AML-193 (cell line): ENCODE results near the gene ZNF503.
"Not testable (repeated sequence)": the region's sequence is repeated elsewhere in the genome, so short reads cannot be mapped to it uniquely, and the experiment has no call there.

ENCODE experiments used
- DNase-seq, 2 experiments: peaks; one replicate each; lab custom pipeline; 2025; lab: John Stamatoyannopoulos, UW

The ZNF503 gene

DNA sequence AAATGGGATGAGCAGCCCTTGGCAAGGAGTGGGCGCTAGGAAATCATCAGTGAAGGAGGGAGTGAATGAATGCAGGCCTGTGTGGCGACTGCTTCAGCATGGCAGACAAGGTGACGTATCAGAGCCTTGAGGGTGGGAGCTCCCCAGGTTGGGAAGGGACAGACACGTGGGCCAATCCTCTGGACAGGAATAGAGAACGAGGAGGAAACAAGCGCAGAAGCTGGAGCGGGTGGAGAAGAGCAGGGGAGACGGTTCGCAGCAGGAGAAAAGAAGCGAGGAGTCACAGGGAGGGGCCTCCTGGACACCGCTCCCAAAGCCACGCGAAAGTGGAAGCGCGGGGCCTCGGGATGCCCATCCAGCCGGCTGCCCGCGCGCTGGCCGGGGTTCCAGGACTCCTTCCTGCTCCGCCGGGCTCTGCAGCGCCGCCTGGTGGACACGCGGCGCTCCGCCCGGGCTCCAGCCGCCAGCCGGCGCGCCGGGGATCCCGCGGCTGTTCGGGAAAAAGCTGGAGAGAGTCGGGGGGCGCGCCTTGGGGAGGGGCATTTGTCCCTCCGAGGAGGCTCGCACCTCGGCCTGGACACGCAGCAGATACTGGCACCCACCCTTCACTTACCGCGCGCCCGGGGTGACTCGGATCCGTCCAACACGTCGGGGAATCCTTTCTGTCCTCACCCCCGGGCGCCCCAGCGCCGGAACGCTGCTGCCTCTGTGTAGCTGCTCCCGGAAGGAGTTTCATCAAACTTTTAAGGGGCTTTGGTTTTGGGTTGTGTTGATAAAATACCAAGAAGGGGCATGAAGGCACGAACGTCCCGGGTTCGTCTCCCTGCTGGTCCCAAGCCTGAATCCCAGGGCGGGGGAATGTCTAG, 6.3 kb downstream of the ZNF503 start:
- DNase-seq, result no peak

DNA sequence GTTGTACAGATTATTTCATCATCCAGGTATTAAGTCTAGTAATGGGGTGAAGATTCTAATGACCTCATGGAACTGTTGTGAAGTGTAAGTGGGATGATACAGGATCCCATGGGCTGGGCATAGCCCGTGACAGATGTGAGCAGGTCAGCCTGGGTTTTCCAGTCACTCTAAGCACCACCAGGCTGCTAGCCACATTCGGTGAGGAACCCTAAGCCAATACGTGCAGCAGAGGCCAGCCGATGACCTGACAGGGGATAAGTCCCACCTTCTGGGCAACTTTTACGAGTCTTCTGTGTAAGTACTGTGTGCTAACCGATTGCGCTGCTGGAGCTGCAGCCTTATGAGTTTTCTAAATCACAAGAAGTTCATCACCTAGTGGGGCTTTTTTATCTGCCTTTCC, 7.3 kb downstream of the ZNF503 start:
- no peak for DNase-seq

DNA sequence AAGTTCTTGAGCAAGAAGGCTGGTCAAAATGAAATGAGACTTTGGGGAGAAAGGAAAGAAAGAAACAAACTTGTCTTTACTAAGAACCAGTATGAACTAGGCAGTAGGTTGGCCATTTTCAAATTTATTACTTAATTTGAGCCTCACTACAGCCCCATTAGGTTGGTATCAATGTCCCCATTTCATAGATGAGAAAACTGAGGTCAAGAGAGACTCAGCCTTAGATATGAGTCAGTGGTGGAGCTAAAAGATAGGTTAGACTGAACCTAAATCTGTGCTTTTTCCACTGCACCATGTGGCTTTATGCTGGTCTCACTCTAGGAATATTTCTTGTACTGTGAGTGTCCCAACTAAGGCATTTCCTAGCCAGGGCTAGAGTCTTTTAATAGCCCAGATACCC, 8.8 kb downstream of the ZNF503 start:
- no peak for DNase-seq

DNA sequence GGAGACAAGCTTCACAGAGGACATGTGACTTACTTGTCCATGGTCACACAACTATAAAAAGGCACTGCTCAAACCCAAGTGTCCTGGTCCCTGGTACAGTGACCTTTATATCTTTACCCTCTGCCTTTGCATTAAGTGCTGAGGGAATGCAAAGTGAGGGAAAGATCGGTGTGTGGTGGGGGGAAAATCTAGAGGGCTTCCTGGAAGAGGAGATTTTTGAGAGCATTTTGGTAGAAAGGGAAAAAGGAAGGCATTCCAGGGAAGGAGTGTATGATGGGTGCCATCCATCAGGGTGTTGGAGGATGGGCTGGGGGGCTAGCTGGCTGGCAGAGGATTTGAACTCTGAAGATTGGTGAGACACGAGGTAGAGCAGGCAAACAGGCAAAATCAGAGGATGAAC, 9.3 kb downstream of the ZNF503 start:
- no peak for DNase-seq

DNA sequence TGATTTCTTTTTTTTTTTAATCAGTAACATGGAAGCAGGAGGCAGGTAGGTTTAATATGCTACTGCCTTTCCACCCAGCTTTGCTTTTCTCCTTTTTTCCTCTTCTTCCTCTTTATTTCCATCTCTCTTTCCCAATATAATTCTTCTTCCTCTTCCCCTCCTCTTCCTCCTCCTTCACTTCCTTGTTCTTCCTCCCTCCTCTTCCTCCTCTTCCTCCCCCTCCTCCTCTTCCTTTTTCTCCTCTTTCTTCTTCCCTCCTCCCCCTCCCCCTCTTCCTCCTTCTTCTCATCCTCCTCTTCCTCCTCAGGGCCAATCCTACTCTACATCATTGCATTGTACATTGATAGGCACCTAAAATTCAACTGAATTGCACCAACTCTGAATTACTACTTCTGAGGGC, 11.4 kb downstream of the ZNF503 start:
- no peak for DNase-seq

DNA sequence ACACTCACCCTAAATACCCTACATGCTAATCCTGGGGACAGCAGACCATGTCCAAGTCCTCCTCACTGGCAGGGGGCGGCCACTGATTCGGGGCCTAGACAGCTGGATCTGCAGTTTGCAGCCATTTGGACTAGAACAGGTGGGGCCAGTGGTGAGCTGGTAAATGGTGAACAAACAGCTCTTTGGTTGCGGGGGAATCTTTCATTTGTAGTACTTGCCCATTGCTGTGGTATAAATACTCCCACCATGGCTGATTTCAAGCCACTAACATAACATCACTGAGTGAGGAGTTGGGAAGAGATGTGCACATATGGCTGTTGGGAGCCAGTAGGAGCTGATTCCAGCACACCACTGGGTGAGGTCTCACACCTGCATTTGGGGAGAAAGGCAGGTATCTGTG, 13.5 kb downstream of the ZNF503 start:
- DNase-seq, result no peak

DNA sequence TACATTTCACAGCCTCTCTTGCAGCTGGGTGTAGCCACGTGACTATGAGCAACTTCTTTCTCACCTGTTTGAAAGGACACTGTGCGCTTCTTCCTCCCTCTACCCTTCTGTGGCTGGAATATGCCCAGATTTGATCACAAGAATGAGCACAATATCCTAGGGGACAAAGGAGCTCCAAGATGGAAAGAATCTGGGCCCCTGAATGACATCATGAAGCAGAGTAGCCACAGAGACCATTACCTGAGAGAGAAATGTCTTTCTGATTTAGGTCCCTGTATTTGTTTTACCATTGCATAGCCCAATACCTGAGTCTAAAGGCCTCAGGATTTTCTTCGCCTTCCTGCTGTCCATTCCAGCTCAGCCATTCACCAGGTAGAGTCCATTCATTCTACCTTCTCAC, 15.4 kb downstream of the ZNF503 start:
- DNase-seq, result no peak

DNA sequence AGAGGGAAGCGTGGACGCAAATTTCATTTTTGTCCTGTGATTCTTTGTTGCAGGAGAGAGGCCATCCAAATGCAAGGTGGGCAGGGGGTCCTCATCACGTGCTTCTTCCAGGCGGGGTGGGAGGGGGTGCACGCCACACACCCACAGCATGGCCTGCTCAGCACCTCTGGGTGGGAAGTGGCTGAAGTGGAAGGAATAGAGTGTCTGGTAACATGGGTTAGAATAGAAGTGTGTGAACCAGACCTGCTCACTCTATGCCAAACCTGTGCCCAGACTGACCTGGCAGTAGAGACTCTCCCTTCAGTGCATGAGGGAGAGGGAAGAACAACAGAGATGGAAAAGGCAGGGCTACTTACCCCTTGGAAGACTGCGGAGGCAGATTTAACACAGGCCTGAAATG, 21.7 kb downstream of the ZNF503 start:
- DNase-seq, result no peak

DNA sequence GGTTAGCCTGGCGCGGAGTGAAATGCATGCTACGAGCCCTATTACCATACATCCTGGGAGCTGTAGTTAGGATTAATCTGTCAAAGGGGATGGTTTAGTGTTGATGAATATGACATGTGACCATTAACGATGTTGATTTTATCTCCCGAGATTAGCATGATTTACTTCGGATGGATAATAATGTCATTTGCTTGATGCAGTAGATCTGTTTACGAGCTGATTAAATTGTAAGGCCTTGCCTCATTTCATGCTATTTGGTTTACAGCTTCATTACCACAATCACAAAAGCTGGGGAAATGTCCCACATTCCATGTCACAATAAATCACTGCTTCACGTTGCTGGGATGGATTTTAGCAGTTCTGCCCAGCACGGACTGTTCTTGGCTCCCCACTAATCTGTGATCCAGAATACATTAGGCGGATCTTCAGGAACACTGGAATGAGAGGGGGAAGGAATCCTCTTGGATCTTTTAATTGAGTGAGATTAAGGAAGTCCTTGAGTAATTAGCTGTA, 22.3 kb downstream of the ZNF503 start:
- DNase-seq, result no peak

DNA sequence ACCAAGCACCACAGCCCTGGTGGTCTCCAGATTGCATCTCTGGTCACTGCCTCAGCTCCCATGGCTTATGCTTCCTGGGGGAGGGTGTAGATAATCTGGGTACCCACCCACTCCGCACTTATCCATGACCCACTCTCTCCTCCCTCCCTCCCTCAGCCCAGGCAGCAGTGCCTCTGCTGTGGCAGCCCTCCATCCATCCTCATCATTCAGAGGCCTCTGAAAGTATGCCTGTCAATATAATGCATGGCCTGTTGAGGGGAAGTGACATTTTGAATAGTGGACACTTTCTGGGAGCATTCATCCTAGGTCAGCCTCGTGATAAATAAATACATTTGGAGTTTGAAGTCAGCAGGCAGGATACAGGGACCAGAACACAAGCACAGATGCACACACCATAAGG, 23.2 kb downstream of the ZNF503 start:
- no peak for DNase-seq

DNA sequence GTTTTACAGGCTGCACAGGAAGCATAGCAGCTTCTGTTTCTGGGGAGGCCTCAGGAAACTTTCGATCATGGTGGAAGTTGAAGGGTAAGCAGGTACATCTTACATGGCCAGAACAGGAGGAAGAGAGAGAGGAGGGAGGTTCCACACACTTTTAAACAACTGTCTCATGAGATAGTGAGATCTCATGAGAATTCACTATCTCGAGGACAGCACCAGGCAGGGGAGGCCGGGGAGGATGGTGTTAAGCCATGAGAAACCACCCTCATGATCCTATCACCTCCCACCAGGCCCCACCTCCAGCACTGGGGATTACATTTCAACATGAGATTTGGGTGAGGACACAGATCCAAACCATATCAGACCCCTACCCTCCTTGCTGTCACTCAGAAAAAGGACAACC, 23.7 kb downstream of the ZNF503 start:
- DNase-seq, result no peak

DNA sequence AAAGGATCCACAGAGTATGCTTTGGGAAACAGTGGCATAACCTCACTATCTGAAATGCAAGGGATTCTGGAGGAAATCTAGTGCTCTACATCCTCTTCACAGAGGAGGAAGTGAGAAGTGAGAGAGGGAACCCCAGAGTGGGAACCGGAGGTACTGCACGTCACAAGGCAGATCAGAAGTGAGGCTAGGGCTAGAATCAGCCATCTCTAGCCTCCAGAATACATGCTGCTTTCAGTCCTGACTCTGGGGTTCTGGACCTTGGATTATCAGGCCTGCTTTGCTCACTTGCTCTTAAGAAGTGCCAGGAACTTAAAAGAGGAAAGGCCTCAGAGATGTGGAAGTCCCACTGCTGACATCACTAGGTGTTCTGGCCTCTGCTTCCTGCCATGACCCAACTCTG, 25.7 kb downstream of the ZNF503 start:
- DNase-seq, result no peak

DNA sequence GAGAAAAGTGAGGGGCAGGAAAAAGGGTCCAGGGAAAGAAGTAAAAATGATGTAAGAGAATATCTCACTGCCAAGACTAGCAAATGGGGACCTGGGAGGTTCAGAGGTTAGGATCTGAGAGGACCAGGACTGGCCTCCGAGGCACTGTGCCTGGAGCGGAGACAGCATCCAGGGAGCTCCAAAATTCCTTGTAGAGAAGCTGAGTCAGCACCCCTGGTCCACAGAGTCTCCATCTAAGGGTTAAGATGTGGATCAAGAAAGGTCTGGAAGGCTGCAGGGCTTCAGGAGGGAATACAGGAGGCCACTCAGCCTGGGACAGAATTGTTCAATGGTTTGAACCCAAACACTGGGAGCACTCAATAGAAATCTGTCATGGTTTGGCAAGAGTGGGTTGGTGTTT, 30.6 kb downstream of the ZNF503 start:
- no peak for DNase-seq

DNA sequence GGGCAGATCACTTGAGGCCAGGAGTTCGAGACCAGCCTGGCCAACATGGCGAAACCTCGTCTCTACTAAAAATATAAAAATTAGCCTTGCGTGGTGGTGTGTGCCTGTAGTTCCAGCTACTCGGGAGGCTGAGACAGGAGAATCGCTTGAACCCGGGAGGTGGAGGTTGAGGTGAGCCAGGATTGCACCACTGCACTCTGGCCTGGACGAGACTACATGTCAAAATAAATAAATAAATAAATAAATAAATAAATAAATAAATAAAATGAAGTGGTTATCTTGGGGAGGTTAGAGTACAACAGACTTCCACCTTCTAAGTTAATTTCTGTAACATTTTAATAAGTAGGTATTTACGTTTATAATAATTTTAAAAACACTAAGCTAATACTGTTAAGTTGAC, 31.7 kb downstream of the ZNF503 start:
- DNase-seq, result not testable (repeated sequence)

DNA sequence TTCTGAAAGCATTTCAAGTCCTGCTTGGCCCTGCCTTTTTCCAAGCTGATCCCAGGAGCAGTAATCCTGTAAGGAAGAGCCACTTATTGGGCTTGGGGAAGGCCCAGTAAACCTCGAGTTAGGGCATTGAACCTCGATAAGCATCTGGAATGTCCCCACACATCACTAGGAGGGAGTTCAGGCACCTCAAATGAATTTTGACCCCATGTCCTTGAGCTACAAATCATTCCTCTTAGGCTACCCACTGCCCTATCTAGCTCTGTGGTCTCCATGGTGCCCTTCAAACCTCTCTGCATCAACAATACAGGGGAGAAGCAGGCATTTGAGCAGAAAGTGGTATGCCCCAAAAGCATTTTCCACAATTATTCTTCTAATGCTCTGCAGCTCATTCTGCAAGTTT, 33.7 kb downstream of the ZNF503 start:
- DNase-seq, result no peak

DNA sequence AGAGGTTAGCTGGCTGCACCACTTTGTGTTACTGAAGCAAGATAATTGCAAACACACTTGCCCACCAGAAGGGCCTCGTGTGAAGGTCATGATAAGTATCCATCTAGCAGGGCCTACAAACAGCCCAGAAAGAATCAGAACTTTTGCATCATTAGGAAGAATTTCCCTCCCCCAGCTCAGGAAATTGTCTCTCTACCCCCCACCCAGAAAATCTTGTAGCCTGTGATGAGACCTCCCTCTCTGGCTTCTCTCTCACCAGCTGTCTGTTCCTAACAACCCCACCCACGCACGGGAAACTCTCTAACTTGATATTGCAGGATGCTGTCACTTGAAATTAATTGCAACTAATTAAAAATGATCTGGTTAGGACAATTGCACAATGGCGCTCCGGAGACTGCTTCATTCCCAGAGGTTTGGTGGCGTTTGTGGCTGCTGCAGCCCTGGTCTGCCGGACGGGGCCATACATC, 34.5 kb downstream of the ZNF503 start:
- DNase-seq, result no peak

DNA sequence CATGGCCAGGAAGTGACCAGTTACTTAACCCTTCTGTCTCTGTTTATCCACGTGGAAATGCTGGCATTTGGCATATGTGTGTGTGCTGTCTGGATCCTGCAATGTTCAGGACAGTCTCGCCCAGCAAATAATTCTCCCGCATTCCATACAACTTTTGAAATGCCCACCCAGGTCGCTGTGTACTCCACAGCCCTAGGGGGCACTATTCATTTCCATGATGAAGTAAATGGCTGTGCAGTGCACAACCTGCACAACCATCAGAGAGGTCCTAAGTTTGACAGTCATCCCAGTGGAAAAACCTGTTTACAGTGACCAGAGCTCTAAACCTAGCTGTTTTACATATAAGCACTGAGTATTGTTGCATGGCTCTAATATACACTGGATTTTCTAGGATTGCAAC, 38.1 kb downstream of the ZNF503 start:
- DNase-seq, result no peak

DNA sequence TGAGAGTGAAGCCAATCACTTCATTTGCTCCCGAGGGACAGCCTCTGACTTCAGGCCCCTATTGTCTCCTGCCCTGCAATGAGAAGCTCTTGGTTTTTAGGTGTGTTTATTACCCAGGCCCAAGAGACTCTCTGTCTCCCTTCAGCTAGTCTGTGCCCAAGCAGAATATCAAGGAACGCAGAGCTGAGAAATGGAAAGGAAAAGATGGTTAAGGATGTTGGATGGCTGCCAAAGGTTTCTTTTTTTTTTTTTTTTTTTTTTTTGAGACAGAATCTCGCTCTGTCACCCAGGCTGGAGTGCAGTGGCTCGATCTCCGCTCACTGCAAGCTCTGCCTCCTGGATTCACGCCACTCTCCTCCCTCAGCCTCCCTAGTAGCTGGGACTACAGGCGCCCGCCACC, 41.7 kb downstream of the ZNF503 start:
- not testable (repeated sequence) for DNase-seq

DNA sequence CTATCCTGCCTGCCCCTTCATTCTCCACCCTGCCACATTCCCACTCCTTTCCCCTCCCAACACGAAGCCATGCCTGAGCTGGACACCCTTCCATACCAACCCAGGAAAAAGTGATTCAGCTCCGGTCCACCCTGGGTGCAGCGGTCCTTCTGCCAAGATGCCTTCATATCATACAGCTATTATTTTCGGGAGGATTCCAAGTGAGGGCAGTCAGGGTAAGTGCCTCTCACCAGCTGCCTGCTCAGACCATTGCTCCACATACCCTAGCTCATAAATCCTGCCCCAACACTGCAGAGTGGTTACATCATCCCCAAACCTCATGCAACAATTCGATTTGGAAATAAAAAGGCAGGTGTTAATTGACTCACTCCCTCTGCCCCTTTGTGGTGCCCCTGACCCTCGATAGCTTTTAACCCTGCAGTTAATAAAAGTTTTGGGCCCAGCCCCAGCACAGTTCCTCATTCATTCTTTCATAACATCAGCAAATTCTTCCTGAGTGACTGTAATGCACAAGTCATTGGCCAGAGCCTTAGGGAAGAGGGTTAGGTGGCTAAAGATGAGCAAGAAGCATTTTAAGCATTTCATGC, 42.6 kb downstream of the ZNF503 start:
- DNase-seq, result no peak

DNA sequence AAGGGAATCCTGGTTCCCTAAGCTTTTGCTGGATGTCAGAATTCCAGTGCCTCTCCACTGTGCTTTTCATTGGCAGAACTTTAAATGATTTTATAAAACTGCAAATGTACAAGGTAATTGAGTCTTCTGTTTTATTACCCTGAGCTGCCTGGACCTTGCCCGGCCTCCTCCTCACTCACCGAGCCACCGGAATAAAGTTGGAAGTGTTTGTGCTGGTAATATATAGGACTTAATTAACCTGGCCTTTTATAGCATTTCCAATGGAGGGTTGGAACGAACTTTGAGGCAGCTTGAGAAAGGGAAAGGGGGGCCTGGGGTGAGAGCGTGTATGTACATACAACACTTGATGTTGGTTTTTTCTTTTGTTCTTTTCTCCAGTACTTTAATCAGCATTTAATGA, 43.4 kb downstream of the ZNF503 start:
- DNase-seq, result no peak

DNA sequence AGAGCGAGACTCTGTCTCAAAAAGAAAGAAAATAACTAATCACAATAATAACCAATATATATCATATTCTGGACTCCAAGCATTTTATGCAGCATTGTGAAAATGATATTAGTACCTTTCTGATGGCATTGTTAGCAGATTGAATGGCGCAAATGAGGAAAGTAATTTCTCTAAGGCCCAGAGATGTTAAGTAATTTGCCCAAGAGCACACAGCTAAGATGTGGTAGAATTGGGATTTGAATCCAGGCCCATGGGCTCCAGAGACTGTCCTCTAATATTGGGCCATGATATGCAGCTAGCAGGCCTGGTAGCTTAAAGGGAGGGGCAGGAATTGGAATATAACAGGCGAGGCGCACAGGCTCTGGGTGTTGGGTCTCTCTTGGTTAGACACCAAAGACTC, 44.1 kb downstream of the ZNF503 start:
- no peak for DNase-seq

DNA sequence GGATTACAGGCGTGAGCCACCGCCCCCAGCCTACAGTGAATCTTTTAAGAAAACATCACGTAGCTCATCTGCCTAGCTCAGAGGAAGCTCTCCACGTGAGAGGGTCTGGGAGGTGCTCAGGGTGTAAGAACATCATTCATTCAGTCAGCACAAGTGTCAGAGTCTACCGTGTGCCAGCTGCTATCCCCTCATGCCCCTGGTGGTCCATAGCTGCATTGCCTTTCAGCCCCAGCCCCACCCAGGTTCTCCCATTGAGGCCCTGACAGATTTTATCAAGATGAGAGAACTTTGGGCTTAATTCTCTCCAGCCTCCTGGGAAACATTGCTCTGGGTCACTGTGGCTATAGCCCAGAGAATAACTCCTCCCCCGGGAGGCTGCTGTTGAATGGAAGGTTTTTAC, 45.1 kb downstream of the ZNF503 start:
- DNase-seq, result no peak

DNA sequence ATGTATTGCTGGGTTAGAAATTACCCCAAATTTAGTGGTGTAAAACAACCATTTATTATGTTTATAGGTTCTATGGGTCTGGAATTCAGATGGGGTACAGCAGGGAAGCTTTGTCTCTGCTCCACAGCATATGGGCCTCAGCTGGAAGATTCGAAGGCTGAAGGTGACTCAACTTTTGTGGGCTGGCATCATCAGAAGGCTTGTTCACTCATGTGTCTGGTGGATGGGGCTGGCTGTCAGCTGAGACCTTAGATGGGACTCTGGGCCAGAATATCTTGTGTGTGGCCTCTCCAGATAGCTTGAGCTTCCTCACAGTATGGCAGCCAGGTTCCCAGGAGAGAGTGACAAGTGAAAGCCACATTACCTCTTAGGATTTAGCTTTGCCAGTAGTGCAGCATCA, 45.9 kb downstream of the ZNF503 start:
- no peak for DNase-seq

DNA sequence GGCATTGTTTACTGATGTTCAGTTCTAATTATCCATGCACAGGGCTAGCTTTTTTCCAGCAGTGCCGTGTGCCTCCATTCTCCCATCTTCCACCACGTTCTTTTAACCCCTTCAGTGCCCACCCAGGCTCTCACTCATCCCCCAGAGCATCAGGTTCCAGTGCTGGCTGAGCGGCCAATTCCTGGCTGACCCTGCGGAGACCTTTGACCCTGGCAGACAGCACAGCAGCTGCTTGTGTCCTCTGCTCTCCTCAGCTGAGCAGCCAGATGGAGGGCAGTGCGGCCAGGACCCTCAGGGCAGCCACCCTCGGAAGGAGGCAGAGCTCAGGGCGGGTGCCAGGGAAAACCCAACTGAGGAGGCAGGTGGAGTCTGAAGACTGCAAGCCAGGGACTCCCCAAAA, 48.4 kb downstream of the ZNF503 start:
- no peak for DNase-seq
